Measurements from ENCODE around the gene DOCK10.

DNA sequence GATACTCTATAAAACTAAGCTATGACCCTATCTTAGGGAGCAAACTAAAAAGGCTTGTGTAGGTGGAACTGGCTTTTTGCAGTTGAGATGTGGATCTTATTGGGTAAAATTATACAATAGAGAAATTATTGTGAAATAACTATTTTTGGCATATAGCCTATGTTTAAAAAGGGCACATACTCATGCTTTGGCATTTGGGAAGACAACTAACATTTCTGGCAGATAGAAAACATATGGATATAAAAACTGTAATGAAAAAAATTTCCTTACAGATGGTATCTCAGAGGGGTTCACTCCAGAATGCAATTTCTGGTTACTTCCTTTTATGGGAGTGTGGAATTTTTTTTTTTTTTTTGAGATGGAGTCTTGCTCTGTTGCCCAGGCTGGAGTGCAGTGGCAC, 206.0 kb downstream of the DOCK10 start:
- TF ChIP-seq CSRNP3 (CRISPR knock-in tag; IDR thresholded peaks at IDR 0.05), result no peak
- TF ChIP-seq, protein P1, sequence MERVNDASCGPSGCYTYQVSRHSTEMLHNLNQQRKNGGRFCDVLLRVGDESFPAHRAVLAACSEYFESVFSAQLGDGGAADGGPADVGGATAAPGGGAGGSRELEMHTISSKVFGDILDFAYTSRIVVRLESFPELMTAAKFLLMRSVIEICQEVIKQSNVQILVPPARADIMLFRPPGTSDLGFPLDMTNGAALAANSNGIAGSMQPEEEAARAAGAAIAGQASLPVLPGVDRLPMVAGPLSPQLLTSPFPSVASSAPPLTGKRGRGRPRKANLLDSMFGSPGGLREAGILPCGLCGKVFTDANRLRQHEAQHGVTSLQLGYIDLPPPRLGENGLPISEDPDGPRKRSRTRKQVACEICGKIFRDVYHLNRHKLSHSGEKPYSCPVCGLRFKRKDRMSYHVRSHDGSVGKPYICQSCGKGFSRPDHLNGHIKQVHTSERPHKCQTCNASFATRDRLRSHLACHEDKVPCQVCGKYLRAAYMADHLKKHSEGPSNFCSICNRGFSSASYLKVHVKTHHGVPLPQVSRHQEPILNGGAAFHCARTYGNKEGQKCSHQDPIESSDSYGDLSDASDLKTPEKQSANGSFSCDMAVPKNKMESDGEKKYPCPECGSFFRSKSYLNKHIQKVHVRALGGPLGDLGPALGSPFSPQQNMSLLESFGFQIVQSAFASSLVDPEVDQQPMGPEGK (CRISPR knock-in tag; IDR thresholded peaks at IDR 0.05; ENCODE audit: borderline replicate concordance), result no peak
- no peak for TF ChIP-seq ARNTL (CRISPR knock-in tag; IDR thresholded peaks at IDR 0.05; ENCODE audit: borderline replicate concordance, low read depth)
- TF ChIP-seq TOX (CRISPR knock-in tag; IDR thresholded peaks at IDR 0.05; ENCODE audit: borderline replicate concordance), result no peak
- TF ChIP-seq TCF4 (CRISPR knock-in tag; IDR thresholded peaks at IDR 0.05; ENCODE audit: borderline replicate concordance), result no peak
- no peak for TF ChIP-seq OSR1 (CRISPR knock-in tag; IDR thresholded peaks at IDR 0.05)
- no peak for TF ChIP-seq ZC3H10 (CRISPR knock-in tag; IDR thresholded peaks at IDR 0.05)
- no peak for TF ChIP-seq SNAI2 (CRISPR knock-in tag; IDR thresholded peaks at IDR 0.05)
- TF ChIP-seq ZFP3 (CRISPR knock-in tag; IDR thresholded peaks at IDR 0.05), result no peak
